Vagina (tissue), 2 donors: ENCODE data around the gene TAX1BP1. TPM values are rescaled to one million over a fixed set of nuclear protein-coding genes. Genes with fewer than 3 reads are reported as not detected.

Experiments
- DNase-seq, 2 donors: peaks; one replicate each; pipeline ENCODE4 v3.0.0-alpha.2; 2017; ENCODE audit errors: extremely low spot score in 2 of 2
- H3K27ac ChIP-seq: fragments of 200-600 bp; sonication (generic); one replicate; pipeline ENCODE4 v1.5.1; 2019
- H3K27me3 ChIP-seq: fragments of 200-600 bp; sonication (generic); one replicate; pipeline ENCODE4 v1.5.1; 2019
- H3K36me3 ChIP-seq, 2 donors: fragments of 200-600 bp; sonication (generic); one replicate each; pipeline ENCODE4 v1.5.1; 2017 to 2019
- H3K4me1 ChIP-seq: fragments of 200-600 bp; sonication (generic); one replicate; pipeline ENCODE4 v1.5.1; 2019
- H3K4me3 ChIP-seq, 2 donors: fragments of 200-600 bp; sonication (generic); 1 replicate in 1 of 2; 2 replicates in 1 of 2; pipeline ENCODE4 v1.5.1; 2016 to 2019
- H3K9me3 ChIP-seq: fragments of 200-600 bp; sonication (generic); one replicate; pipeline ENCODE4 v1.5.1; 2019
- CTCF ChIP-seq, 3 experiments: fragments of 450-650 bp in 2 of 3; fragments of 200-600 bp in 1 of 3; sonication (generic) in 1 of 3; IDR thresholded peaks; one replicate each; pipeline ENCODE4 v1.5.1; 2017 to 2019; ENCODE audit warnings: antibody characterized with exemption in 3 of 3, mild to moderate bottlenecking in 2 of 3, moderate library complexity in 2 of 3
- POLR2A ChIP-seq, 2 donors: fragments of 450-650 bp; IDR thresholded peaks; one replicate each; pipeline ENCODE4 v1.6.1; 2017; ENCODE audit warnings: antibody characterized with exemption in 2 of 2, mild to moderate bottlenecking in 2 of 2, moderate library complexity in 2 of 2
- POLR2AphosphoS5 ChIP-seq, 2 donors: sonication (generic); formaldehyde crosslinking; IDR thresholded peaks; one replicate each; pipeline ENCODE4 v1.9.0; 2017; ENCODE audit warnings: antibody characterized with exemption in 2 of 2, mild to moderate bottlenecking in 2 of 2, low read depth in 1 of 2; ENCODE audit not compliant: insufficient read depth in 1 of 2
- intact Hi-C: fragments of 100-400 bp; cut with DNase I; formaldehyde crosslinking; loops from one replicate; pipeline ENCODE4 v1.15.1; 2023
- total RNA-seq: library from RNA; depleted of rRNA; stranded (reverse); fragments of >200 nt; gene quantifications from one replicate; pipeline ENCODE4 v1.2.3, GENCODE V29; 2016

The TAX1BP1 gene
- total RNA-seq, 1 donor from 2014 or later = 83.2 TPM

DNA sequence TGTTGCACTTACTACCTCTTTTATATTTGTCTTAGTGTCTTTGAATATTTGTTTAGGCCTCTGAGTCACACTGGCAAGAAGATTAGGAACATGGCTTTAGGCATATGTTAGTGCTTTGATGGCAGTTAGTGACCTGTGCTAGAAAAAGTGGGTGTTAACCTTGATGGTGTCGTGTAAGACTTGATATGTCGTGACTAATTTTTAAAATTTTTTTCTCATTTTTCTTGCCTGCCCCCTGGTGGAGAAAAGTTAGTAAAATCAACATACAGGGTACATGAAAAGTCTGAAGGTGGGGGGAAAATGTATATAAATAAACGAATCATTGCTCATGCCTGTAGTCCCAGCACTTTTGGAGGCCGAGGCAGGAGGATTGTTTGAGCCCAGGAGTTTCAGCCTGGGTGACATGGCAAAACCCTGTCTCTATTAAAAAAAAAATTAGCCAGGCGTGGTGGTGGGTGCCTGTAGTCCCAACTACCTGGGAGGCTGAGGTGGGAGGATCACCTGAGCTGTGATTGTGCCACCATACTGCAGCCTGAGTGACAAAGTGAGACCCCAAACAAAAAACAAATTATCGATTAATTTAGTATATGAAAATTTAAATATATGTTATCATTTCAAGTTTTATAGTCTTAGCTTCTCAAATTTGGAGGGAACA lies 44.6 kb downstream of the TAX1BP1 start:
- no peaks in the 10 kb centered on the region for H3K9me3 ChIP-seq
- intact Hi-C loops = no loop called here
- no peaks in the 10 kb centered on the region for H3K27me3 ChIP-seq
- no peak overlapping the region for H3K27ac ChIP-seq
- no peak for DNase-seq
- TF ChIP-seq CTCF (IDR thresholded peaks at IDR 0.05) = peak in 2 of 3 experiments; percentile 23 to 25
- TF ChIP-seq POLR2AphosphoS5 (IDR thresholded peaks at IDR 0.05; ENCODE audit: insufficient read depth in 1 of 2, low read depth in 1 of 2) = no peak
- no peak for TF ChIP-seq POLR2A (IDR thresholded peaks at IDR 0.05)
- H3K36me3 ChIP-seq = peaks cover 0 to 20% of the 10 kb centered on the region in 2 donors
- H3K4me3 ChIP-seq = no peak overlapping the region
- H3K4me1 ChIP-seq = no peaks in the 10 kb centered on the region

DNA sequence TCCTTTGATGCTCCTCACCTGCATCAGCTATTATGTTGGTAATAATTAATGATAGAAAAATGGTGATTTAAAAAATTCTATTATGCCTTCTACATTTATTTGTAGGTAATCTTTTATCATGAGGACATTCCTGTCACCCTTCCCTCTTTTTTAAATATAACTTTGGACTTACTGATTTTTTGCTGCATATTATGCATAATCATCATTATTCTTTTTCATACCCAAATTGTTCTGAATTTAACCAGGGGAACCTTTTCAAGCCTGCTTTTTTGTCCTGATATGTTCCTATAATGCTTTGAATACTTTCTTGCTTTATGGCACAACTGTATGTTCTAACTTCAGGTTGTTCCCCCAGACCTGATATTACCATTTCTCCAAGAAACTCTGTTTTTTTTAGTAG lies 48.5 kb downstream of the TAX1BP1 start:
- TF ChIP-seq POLR2A (IDR thresholded peaks at IDR 0.05) (no peak), CTCF (IDR thresholded peaks at IDR 0.05) (no peak), POLR2AphosphoS5 (IDR thresholded peaks at IDR 0.05; ENCODE audit: insufficient read depth in 1 of 2, low read depth in 1 of 2) (no peak)
- no peak for DNase-seq
- no peak overlapping the region for H3K27ac ChIP-seq
- H3K36me3 ChIP-seq = peaks cover 0 to 27% of the 10 kb centered on the region in 2 donors
- no peaks in the 10 kb centered on the region for H3K4me1 ChIP-seq
- no peaks in the 10 kb centered on the region for H3K27me3 ChIP-seq
- no peak overlapping the region for H3K4me3 ChIP-seq
- H3K9me3 ChIP-seq = no peaks in the 10 kb centered on the region
- intact Hi-C loops = no loop called here

DNA sequence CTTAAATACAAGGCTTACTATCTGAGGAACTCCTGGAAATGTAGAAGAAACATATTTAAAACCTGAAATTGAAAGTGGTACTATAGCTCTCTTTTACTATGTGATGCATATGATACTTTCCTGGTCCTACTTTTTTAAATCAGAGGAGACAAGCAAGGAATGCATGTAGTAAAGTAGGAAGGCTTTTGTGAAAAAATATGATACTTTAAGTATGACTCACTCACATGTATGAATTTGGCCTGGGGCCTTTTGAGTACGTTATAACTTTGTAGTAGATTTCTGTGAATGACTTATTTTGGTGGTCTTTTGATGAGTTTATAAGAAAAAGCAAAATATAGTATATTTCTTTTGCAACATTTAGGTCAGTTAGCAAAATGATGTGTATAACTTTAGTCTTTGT lies 53.8 kb downstream of the TAX1BP1 start:
- Histone ChIP-seq H3K4me3 (no peak overlapping the region), H3K4me1 (no peaks in the 10 kb centered on the region), H3K9me3 (no peaks in the 10 kb centered on the region), H3K27ac (no peak overlapping the region), H3K27me3 (no peaks in the 10 kb centered on the region), H3K36me3 (peaks cover 0 to 39% of the 10 kb centered on the region in 2 donors)
- intact Hi-C loops = no loop called here
- TF ChIP-seq POLR2A (IDR thresholded peaks at IDR 0.05) (no peak), POLR2AphosphoS5 (IDR thresholded peaks at IDR 0.05; ENCODE audit: insufficient read depth in 1 of 2, low read depth in 1 of 2) (no peak), CTCF (IDR thresholded peaks at IDR 0.05) (no peak)
- no peak for DNase-seq

DNA sequence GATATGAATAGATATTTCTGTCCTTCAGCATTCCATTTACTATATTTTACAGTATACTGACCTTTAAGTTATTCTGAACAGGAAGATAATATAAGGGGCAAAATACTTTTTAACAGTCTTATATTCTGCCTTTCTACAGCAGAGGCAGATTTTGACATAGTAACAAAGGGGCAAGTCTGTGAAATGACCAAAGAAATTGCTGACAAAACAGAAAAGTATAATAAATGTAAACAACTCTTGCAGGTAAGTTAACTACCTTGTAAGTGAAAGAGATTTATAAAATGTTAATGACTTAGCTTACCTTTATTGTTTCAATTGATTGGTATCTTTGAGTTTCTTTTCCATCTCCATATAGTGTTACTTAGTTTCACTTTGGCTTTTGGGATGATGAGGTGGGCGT lies 56.0 kb downstream of the TAX1BP1 start:
- Histone ChIP-seq H3K36me3 (peaks cover 0 to 39% of the 10 kb centered on the region in 2 donors), H3K4me1 (no peaks in the 10 kb centered on the region), H3K9me3 (no peaks in the 10 kb centered on the region), H3K27me3 (no peaks in the 10 kb centered on the region), H3K27ac (no peak overlapping the region), H3K4me3 (no peak overlapping the region)
- DNase-seq = no peak
- no peak for TF ChIP-seq CTCF (IDR thresholded peaks at IDR 0.05)
- no peak for TF ChIP-seq POLR2A (IDR thresholded peaks at IDR 0.05)
- TF ChIP-seq POLR2AphosphoS5 (IDR thresholded peaks at IDR 0.05; ENCODE audit: insufficient read depth in 1 of 2, low read depth in 1 of 2) = no peak
- intact Hi-C loops = no loop called here

- no peak overlapping the region for H3K27ac ChIP-seq
- intact Hi-C loops = no loop called here
- no peak for TF ChIP-seq POLR2A (IDR thresholded peaks at IDR 0.05)
- TF ChIP-seq POLR2AphosphoS5 (IDR thresholded peaks at IDR 0.05; ENCODE audit: insufficient read depth in 1 of 2, low read depth in 1 of 2) = no peak
- no peak overlapping the region for H3K4me3 ChIP-seq
- H3K4me1 ChIP-seq = peaks cover 7% of the 10 kb centered on the region
- H3K36me3 ChIP-seq = peaks cover 0 to 26% of the 10 kb centered on the region in 2 donors
- no peak for DNase-seq
- H3K27me3 ChIP-seq = no peaks in the 10 kb centered on the region
- H3K9me3 ChIP-seq = no peaks in the 10 kb centered on the region
Observed at GRCh38 chr7:27799212-27799611, 59.2 kb downstream of the TAX1BP1 start.
